HG02759 (cell line): ENCODE measurements around the gene DCXR.

Experiments used
- ATAC-seq: cut with Tn5 transposase; IDR thresholded peaks from one replicate; pipeline ENCODE4 v1.9.1; 2021; ENCODE audit warnings: mild to moderate bottlenecking, moderate library complexity; ENCODE audit not compliant: unreplicated experiment

DCXR gene

GRCh38 chr17:82037092-82037888 lies at the start of gene DCXR:
Gene DCXR (minus strand): TSS chr17:82037697. CDS start chr17:82037682, 15 bp downstream.
- ATAC-seq = peak; percentile 92

GRCh38 chr17:82085931-82086764 lies 48.7 kb upstream of the DCXR start:
- ATAC-seq = no peak

GRCh38 chr17:82085031-82085861 lies 47.7 kb upstream of the DCXR start:
- no peak for ATAC-seq

- no peak for ATAC-seq
Observed at GRCh38 chr17:82084373-82085030, 47.0 kb upstream of the DCXR start.

- no peak for ATAC-seq
Observed at GRCh38 chr17:82083533-82084359, 46.2 kb upstream of the DCXR start.

DNA sequence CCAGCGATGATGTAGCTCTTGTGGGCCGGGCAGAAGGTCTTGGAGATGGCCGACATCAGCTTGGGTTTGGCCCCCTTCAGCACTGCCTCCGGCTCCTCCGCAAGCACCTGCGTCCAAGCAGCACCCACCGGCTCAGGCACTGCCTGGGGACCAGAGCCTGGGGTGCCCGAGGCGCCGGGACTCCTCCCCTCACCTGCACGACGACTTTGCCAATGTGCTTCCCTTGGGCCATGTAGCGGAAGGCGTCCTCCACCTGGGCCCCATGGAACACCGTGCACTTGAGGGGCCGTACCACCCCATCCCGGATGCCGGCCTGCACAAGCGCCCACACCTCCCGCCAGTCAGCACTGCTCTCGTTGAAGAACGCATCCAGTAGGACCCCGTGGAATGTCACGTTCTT lies 45.5 kb upstream of the DCXR start:
- ATAC-seq = no peak

DNA sequence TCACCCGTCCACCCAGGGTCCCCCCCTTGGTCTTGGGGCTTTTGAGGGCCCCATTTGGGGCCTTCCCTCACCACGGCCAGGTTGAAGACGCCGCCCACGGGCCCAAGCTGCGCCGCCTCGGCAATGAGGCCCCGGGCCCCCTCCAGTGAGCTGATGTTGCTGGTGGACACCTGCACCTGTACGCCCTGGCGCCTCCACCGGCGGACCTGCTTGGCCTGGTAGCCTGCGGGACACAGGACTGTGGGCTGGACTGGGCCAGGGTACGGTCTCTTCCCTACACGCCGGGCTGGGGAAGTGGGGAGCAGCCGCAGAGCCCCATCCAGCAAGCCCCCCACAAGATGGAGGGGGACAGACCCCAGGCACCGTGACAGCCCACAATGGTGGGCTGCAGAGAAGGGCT lies 45.0 kb upstream of the DCXR start:
- ATAC-seq = no peak

- ATAC-seq = no peak
Observed at GRCh38 chr17:82081966-82082365, 44.5 kb upstream of the DCXR start.

DNA sequence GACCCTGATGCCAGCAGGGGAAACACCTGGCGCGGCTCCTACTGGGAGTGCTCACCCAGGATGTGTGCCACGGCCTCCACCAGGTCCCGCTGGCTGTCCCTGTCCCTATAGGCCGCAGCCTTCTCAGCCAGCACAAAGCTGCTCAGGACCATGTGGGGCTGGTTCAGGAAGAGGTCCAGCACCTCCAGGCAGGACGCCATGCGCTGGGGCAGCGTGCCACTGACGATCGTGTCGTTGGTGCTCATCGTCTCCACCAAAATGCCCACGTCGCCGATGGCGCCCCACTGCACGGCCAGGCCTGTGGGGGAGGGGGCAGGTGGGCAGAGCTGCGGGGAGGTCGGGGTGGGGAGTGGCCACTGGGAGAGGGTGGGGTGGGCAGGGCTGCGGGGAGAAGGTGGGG lies 44.0 kb upstream of the DCXR start:
- no peak for ATAC-seq

DNA sequence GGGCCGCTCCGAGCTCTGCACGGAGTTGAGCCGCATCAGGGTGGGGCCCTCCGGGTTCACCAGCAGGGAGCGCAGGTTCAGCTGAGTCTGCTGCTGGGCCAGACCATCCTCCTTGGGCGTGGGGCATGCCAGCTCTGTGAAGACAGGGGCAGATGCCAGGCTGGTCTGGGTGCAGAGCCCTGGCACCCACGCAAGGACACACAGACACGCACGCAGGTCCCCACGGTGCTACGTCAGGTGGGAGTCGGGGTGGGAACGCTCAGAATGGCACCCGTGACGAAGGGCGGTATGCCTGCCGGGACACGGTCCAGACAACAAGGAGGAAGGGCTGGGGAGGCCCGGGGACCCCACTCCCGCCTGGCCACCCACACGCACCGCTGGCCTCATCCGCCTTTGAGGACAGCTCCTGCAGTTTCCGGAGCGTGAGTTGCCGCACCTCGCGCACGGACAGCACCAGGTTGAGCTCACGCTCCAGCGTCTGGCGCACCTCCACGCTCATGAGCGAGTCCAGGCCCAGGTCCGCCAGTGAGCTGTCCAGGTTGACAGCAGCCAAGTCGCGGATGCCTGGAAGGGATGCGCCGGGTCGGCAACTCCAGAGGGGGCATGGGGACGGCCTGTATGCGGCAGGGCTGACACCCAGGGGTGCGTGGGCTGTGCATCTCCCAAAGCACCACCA lies 43.4 kb upstream of the DCXR start:
- no peak for ATAC-seq

GRCh38 chr17:82080048-82080788 lies 42.7 kb upstream of the DCXR start:
- ATAC-seq = no peak

DNA sequence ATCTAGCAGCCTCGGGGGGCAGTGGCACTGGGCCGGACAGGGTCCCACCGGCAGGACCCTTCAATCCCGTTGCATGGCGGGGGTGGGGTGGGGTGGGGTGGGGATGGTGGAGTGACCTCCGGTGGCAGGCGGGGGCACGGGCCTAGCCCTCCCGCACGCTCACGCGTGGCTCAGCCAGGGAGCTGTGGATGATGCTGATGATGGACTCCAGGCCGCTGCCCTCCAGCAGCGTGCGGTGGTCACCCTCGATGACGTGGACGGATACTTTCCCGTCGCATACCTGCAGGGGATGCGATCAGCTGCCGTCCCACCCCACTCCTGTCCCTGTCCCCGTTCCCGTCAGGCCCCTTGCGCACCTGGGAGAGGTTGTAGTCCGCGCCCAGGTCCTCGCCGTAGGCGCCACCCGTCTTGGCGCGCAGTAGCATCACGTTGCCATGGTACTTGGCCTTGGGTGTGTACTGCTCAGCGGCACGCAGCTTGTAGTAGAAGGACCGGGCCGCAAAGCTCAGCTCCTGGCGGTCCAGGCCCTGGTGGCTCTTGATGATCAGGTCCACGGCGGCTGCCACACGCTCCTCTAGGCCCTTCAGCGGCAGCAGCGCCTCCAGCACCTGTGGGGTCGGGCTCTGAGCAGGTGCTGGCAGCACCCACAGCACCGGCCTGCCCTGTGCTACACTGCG lies 41.6 kb upstream of the DCXR start:
- no peak for ATAC-seq

GRCh38 chr17:82078433-82078832 lies 40.9 kb upstream of the DCXR start:
- no peak for ATAC-seq

GRCh38 chr17:82077617-82078358 lies 40.3 kb upstream of the DCXR start:
- ATAC-seq = no peak

DNA sequence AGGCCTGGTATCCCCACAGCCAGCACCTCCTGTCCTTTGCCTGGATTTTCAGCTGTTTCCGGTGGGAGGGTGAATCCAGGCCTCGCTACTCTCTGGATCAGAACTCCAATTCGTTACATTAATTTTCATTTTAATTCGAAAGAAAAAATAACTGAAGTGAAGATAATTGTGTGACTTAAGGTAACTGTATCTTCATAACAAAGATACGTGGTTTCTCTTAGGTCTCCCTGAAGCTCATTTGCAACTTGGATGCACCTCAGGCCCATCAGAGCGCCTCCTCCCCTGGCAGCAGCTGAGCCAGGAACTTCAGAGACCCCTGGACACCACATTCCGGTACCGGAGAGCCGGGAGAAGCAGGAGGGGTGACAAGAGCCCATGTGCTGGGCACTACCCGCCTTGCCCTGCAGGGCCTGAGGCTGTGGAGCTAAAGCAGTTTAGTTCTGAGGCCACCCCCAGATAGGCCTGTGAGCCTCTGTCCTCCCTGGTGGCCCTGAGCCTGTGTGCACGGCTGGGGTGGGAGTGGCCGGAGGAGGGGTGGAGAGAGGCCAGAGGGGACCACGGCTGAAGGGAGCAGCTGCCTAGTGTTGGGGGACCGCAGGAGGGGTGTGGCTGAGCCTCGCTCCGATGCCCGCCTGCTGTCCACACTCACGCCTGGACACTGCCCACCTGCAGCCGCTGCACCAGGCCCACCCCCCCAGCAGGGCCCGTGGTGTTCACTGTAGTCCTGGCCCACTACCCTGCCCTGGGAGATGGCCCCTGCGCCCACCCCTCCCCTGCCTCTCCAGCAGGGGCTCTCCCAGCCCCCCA lies 39.5 kb upstream of the DCXR start:
- no peak for ATAC-seq

DNA sequence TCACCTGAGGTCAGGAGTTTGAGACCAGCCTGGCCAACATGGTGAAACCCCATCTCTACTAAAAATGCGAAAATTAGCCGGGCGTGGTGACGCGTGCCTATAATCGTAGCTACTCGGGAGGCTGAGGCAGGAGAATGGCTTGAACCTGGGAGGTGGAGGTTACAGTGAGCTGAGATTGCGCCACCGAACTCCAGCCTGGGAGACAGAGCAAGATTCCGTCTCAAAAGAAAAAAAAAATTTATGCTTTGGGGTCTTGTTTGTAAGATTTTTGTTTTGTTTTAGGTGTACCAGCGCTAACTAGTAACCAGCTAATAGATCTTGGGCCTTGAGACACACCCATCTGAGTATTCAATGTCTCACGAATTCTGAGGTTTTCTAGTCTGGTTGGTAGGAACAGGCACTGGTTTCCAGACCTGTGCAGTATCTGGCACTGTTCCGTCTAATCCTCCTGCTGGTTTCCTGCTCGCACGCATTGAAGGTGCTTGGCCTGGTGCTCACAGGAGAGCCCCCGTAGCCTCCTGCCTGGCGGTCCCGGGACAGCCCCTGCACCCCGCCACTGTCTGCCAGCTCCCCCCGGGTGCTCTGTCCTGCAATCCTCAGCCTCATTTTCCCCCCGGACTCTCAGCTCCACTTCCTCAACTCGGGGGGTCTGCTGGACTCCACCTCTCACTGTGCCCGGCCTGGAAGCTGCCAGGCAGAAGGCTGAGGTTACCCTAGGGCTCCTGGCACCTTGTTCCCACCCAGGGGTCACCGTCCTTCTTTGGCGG lies 38.7 kb upstream of the DCXR start:
- ATAC-seq = no peak
